Right atrium auricular region (tissue), 2 donors: ENCODE measurements around the gene FXYD6. TPM values are rescaled to one million over a fixed set of nuclear protein-coding genes. Genes with fewer than 3 reads are reported as not detected.

Experiments used
- DNase-seq: peaks from one replicate; pipeline ENCODE4 v3.0.0-alpha.2; 2019; ENCODE audit warnings: low spot score
- H3K27ac ChIP-seq, 2 donors: fragments of 200-600 bp; sonication (generic); 1 replicate in 1 of 2; 2 replicates in 1 of 2; pipeline ENCODE4 v1.5.1; 2016 to 2019
- H3K27me3 ChIP-seq, 2 donors: fragments of 200-600 bp; sonication (generic); one replicate each; pipeline versions ENCODE4 v1.5.1 to v1.6.0; 2017 to 2019
- H3K36me3 ChIP-seq: fragments of 200-600 bp; sonication (generic); one replicate; pipeline ENCODE4 v1.5.1; 2016
- H3K4me1 ChIP-seq, 2 donors: fragments of 200-600 bp; sonication (generic); one replicate each; pipeline versions ENCODE4 v1.5.1 to v1.6.0; 2017 to 2019
- H3K4me3 ChIP-seq, 2 donors: fragments of 200-600 bp; sonication (generic); 1 replicate in 1 of 2; 2 replicates in 1 of 2; pipeline ENCODE4 v1.5.1; 2017 to 2019; ENCODE audit warnings: mild to moderate bottlenecking in 1 of 2, moderate library complexity in 1 of 2
- H3K9me3 ChIP-seq, 2 donors: fragments of 200-600 bp; sonication (generic); one replicate each; pipeline ENCODE4 v1.5.1; 2019
- total RNA-seq, 2 donors: library from RNA; depleted of rRNA; stranded (reverse); fragments of >200 nt; gene quantifications; one replicate each; pipeline ENCODE4 v1.1.0, GENCODE V29; 2016
- TF ChIP-seq, protein P1 (sequence below), 2 donors: fragments of 200-600 bp; sonication (generic); IDR thresholded peaks; one replicate each; pipeline ENCODE4 v1.5.1; 2019; ENCODE audit warnings: antibody characterized with exemption in 2 of 2

The FXYD6 gene
- total RNA-seq, 2 donors from 2014 or later, result 28.6 to 42.6 TPM

DNA sequence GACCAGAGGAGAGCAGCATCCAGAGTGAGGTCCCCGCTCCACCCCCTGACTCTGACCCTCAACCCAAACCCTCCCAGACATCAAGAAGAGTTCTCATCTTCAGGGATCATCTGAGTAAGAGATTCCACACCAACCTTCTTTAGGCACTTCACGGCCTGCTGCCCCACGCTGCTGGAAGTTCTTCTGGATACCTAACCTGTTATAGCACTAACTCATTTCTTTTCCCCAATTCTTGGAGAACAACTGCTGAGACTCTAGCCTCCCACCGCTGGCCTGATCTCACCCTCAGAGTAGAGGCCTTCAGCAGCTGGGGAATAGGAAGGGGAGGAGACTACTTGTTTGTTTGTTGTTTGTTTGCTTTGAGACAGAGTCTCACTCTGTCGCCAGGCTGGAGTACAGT lies 45.4 kb upstream of the FXYD6 start:
- no peak for DNase-seq
- TF ChIP-seq, protein P1, sequence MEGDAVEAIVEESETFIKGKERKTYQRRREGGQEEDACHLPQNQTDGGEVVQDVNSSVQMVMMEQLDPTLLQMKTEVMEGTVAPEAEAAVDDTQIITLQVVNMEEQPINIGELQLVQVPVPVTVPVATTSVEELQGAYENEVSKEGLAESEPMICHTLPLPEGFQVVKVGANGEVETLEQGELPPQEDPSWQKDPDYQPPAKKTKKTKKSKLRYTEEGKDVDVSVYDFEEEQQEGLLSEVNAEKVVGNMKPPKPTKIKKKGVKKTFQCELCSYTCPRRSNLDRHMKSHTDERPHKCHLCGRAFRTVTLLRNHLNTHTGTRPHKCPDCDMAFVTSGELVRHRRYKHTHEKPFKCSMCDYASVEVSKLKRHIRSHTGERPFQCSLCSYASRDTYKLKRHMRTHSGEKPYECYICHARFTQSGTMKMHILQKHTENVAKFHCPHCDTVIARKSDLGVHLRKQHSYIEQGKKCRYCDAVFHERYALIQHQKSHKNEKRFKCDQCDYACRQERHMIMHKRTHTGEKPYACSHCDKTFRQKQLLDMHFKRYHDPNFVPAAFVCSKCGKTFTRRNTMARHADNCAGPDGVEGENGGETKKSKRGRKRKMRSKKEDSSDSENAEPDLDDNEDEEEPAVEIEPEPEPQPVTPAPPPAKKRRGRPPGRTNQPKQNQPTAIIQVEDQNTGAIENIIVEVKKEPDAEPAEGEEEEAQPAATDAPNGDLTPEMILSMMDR (IDR thresholded peaks at IDR 0.05), result no peak
- H3K36me3 ChIP-seq, result no peaks in the 10 kb centered on the region
- H3K4me1 ChIP-seq, result no peaks in the 10 kb centered on the region
- no peaks in the 10 kb centered on the region for H3K9me3 ChIP-seq
- H3K27ac ChIP-seq, result no peak overlapping the region
- H3K27me3 ChIP-seq, result no peaks in the 10 kb centered on the region
- H3K4me3 ChIP-seq, result no peak overlapping the region

DNA sequence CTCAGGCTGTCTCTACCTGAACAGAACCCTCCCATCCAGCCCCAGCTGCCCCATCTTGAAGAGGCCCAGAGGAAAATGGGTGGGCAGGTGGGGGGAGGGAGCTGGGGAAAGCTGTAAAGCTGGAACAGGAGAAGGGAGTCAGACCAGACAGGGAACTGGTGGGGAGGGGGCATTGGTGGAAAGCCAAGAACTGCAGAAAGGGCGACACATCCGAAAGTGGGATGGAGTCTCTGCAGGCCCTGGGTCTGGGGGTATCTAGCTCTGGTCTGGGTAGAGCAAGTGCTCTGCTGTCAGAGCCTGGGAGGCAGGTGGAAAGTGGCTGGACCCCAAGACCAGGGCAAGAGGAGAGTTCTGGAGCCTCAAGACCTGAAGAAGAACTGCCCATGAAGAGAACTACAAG lies 45.0 kb upstream of the FXYD6 start:
- H3K27ac ChIP-seq, result no peak overlapping the region
- no peaks in the 10 kb centered on the region for H3K27me3 ChIP-seq
- no peak for DNase-seq
- H3K4me3 ChIP-seq, result no peak overlapping the region
- H3K9me3 ChIP-seq, result no peaks in the 10 kb centered on the region
- TF ChIP-seq, protein P1 (IDR thresholded peaks at IDR 0.05), result no peak
- H3K4me1 ChIP-seq, result no peaks in the 10 kb centered on the region
- H3K36me3 ChIP-seq, result no peaks in the 10 kb centered on the region

DNA sequence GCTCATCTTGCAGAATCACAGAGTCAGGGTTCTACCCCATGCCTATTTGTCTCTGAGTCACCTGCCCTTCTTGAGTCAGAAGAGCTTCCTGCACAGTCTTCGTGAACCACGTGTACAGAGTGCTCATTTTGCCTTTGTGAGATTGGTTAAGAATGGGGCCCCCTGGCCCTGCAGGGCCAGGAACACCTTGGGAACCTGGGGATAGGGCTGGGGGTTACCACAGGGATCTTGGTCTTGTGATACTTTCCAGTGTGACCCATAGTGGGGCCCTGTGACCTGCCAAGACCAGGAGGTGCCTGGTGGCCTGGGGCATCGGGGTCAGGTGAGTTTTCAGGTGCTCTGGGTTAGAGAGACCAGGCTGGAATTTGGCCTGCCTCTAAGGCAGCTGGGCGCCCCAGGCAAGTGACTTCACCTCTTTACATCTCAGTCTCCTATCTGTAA lies 43.3 kb upstream of the FXYD6 start:
- H3K9me3 ChIP-seq, result no peaks in the 10 kb centered on the region
- TF ChIP-seq, protein P1 (IDR thresholded peaks at IDR 0.05), result no peak
- H3K36me3 ChIP-seq, result no peaks in the 10 kb centered on the region
- H3K27ac ChIP-seq, result no peak overlapping the region
- H3K4me1 ChIP-seq, result no peaks in the 10 kb centered on the region
- no peak for DNase-seq
- no peaks in the 10 kb centered on the region for H3K27me3 ChIP-seq
- no peak overlapping the region for H3K4me3 ChIP-seq

DNA sequence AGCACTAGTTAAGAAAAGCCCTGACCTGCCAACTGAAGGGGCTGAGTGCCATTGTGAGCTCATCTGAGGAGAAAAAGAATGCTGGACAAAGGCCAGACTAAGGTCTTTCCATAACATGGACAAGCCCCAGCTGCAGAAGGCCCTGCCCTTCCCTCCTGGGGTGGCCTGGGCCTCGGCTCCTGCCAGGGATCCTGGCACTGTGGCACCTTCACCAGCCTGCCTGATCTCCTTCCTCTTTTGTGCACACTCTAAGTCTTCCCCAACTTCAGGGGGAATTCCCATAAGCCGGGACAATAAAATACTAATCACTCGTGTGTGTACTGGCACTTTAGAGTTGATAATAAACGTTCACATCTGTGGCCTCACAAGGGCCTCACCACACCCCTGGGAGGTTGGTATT lies 42.9 kb upstream of the FXYD6 start:
- no peak for DNase-seq
- TF ChIP-seq, protein P1 (IDR thresholded peaks at IDR 0.05), result no peak
- H3K27me3 ChIP-seq, result no peaks in the 10 kb centered on the region
- no peak overlapping the region for H3K4me3 ChIP-seq
- H3K36me3 ChIP-seq, result no peaks in the 10 kb centered on the region
- no peaks in the 10 kb centered on the region for H3K9me3 ChIP-seq
- no peaks in the 10 kb centered on the region for H3K4me1 ChIP-seq
- no peak overlapping the region for H3K27ac ChIP-seq

DNA sequence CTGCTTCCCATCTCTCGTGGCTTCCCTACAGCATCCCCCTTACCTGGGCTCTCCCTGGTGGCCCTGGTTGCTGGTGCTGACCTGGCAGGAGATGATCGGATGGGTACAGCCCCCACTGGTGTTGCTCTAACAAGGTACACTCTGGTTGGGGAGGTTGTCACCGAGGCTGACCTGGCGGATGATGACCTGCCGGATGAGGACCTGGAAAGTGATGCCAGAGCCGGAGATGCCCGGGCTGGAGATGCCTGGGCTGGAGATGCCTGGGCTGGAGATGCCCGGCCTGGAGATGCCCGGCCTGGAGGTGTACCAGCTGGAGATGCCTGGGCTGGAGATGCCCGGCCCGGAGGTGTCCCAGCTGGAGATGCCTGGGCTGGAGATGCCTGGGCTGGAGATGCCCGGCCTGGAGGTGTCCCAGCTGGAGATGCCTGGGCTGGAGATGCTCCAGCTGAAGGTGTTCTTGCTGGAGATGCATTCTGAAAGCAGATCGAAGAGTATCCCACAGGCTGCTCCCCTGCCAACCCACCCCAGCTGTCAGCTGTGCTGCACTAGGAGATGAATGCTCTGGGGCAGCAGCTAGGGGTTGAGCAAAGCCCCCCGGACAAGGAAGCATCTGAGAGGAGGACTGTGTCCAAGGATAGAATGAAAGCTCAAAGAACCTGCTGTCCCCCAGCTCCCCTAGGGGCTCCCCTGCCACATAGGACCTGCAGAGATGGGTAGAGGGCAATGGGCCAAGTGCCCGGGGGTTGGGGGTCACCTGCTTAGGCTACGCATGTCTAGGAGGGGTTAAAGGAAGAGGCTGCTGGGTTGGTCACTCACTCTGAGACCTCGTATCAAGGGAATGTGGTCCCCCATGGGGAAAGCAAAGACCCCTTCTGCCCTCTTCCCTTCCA lies 42.2 kb upstream of the FXYD6 start:
- no peaks in the 10 kb centered on the region for H3K4me1 ChIP-seq

More for the DNA sequence above, 42.2 kb upstream of the FXYD6 start:
- Histone ChIP-seq H3K9me3 (no peaks in the 10 kb centered on the region), H3K27me3 (no peaks in the 10 kb centered on the region), H3K27ac (no peak overlapping the region), H3K4me3 (no peak overlapping the region), H3K36me3 (no peaks in the 10 kb centered on the region)
- DNase-seq, result no peak
- TF ChIP-seq, protein P1 (IDR thresholded peaks at IDR 0.05), result no peak
